GM21737 (cell line): ENCODE data around the gene LIN28A.
"Not testable (repeated sequence)": the region's sequence is repeated elsewhere in the genome, so short reads cannot be mapped to it uniquely, and the experiment has no call there.

ENCODE experiments used
- ATAC-seq: cut with Tn5 transposase; IDR thresholded peaks from one replicate; pipeline ENCODE4 v1.9.1; 2021; ENCODE audit warnings: mild to moderate bottlenecking, moderate library complexity; ENCODE audit not compliant: unreplicated experiment

The LIN28A gene

GRCh38 chr1:26385063-26385462 lies 25.6 kb upstream of the LIN28A start:
- not testable (repeated sequence) for ATAC-seq

- no peak for ATAC-seq
Observed at GRCh38 chr1:26387447-26387846, 23.2 kb upstream of the LIN28A start.

- no peak for ATAC-seq
Observed at GRCh38 chr1:26388791-26389445, 21.7 kb upstream of the LIN28A start.

- no peak for ATAC-seq
Observed at GRCh38 chr1:26389604-26390247, 20.9 kb upstream of the LIN28A start.

- ATAC-seq: no peak
Observed at GRCh38 chr1:26391450-26391849, 19.2 kb upstream of the LIN28A start.

GRCh38 chr1:26395754-26396153 lies 14.9 kb upstream of the LIN28A start:
- ATAC-seq: no peak

GRCh38 chr1:26399034-26399433 lies 11.6 kb upstream of the LIN28A start:
- ATAC-seq: no peak

GRCh38 chr1:26401891-26402290 lies 8.7 kb upstream of the LIN28A start:
- ATAC-seq: no peak

- no peak for ATAC-seq
Observed at GRCh38 chr1:26403656-26404055, 7.0 kb upstream of the LIN28A start.

GRCh38 chr1:26404641-26405040 lies 6.0 kb upstream of the LIN28A start:
- no peak for ATAC-seq

- ATAC-seq: no peak
Observed at GRCh38 chr1:26405281-26405915, 5.2 kb upstream of the LIN28A start.

- ATAC-seq: no peak
Observed at GRCh38 chr1:26408604-26409003, 2.0 kb upstream of the LIN28A start.

GRCh38 chr1:26409191-26409807 lies 1.3 kb upstream of the LIN28A start:
- no peak for ATAC-seq

- ATAC-seq: no peak
Observed at GRCh38 chr1:26411624-26412074, 1.0 kb downstream of the LIN28A start.

- ATAC-seq: no peak
Observed at GRCh38 chr1:26412180-26412840, 1.7 kb downstream of the LIN28A start.

- ATAC-seq: no peak
Observed at GRCh38 chr1:26413031-26413430, 2.4 kb downstream of the LIN28A start.

GRCh38 chr1:26417111-26417759 lies 6.6 kb downstream of the LIN28A start:
- ATAC-seq: no peak

- ATAC-seq: no peak
Observed at GRCh38 chr1:26418865-26419349, 8.3 kb downstream of the LIN28A start.

- no peak for ATAC-seq
Observed at GRCh38 chr1:26419494-26419893, 8.9 kb downstream of the LIN28A start.

GRCh38 chr1:26429721-26430120 lies 19.1 kb downstream of the LIN28A start:
- ATAC-seq: no peak
